CMK (cell line): ENCODE data around the gene ARHGEF7.
"Not testable (repeated sequence)": the region's sequence is repeated elsewhere in the genome, so short reads cannot be mapped to it uniquely, and the experiment has no call there.

Experiments
- DNase-seq: peaks from one replicate; pipeline ENCODE4 v3.0.0-alpha.2; 2010; ENCODE audit warnings: low read depth

Gene ARHGEF7

GRCh38 chr13:111198732-111199378, 83.7 kb downstream of the ARHGEF7 start:
- DNase-seq, result not testable (repeated sequence)

GRCh38 chr13:111201304-111201940, 86.3 kb downstream of the ARHGEF7 start:
- no peak for DNase-seq

- no peak for DNase-seq
These were observed 87.1 kb downstream of the ARHGEF7 start for GRCh38 chr13:111202156-111202621.

- DNase-seq, result no peak
These were observed 87.6 kb downstream of the ARHGEF7 start for GRCh38 chr13:111202745-111203144.

- DNase-seq, result no peak
These were observed 88.8 kb downstream of the ARHGEF7 start for GRCh38 chr13:111203736-111204389.

GRCh38 chr13:111204438-111205177, 89.5 kb downstream of the ARHGEF7 start:
- no peak for DNase-seq

GRCh38 chr13:111206148-111206547, 91.0 kb downstream of the ARHGEF7 start:
- DNase-seq, result no peak

GRCh38 chr13:111209613-111210012, 94.5 kb downstream of the ARHGEF7 start:
- DNase-seq, result no peak

GRCh38 chr13:111210091-111210490, 95.0 kb downstream of the ARHGEF7 start:
- DNase-seq, result no peak

- no peak for DNase-seq
These were observed 95.7 kb downstream of the ARHGEF7 start for GRCh38 chr13:111210544-111211469.

- DNase-seq, result no peak
These were observed 96.8 kb downstream of the ARHGEF7 start for GRCh38 chr13:111211789-111212516.

- DNase-seq, result no peak
These were observed 97.4 kb downstream of the ARHGEF7 start for GRCh38 chr13:111212517-111212873.

- DNase-seq, result no peak
These were observed 99.0 kb downstream of the ARHGEF7 start for GRCh38 chr13:111213964-111214726.

- no peak for DNase-seq
These were observed 100.3 kb downstream of the ARHGEF7 start for GRCh38 chr13:111215081-111216047.

- no peak for DNase-seq
These were observed 101.3 kb downstream of the ARHGEF7 start for GRCh38 chr13:111216166-111216960.

- no peak for DNase-seq
These were observed 102.5 kb downstream of the ARHGEF7 start for GRCh38 chr13:111217641-111218040.

GRCh38 chr13:111219280-111219679, 104.2 kb downstream of the ARHGEF7 start:
- DNase-seq, result no peak

GRCh38 chr13:111219950-111220349, 104.8 kb downstream of the ARHGEF7 start:
- no peak for DNase-seq
